Stomach smooth muscle (tissue), 2 donors: ENCODE data around the gene ZBTB7C.

Source experiments
- H3K27ac ChIP-seq: one replicate; pipeline ENCODE4 v1.7.0; 2013; ENCODE audit warnings: mild to moderate bottlenecking, low read length, inconsistent platforms
- H3K27me3 ChIP-seq, 2 donors: one replicate each; pipeline ENCODE4 v1.7.0; 2013; ENCODE audit warnings: low read length in 2 of 2; ENCODE audit not compliant: insufficient read depth in 2 of 2, control insufficient read depth in 1 of 2
- H3K36me3 ChIP-seq, 2 donors: one replicate each; pipeline ENCODE4 v1.7.0; 2013; ENCODE audit warnings: low read length in 2 of 2; ENCODE audit not compliant: control insufficient read depth in 2 of 2, insufficient read depth in 2 of 2
- H3K4me1 ChIP-seq: one replicate; pipeline ENCODE4 v1.7.0; 2013; ENCODE audit warnings: low read length; ENCODE audit not compliant: control insufficient read depth, insufficient read depth
- H3K4me3 ChIP-seq, 2 donors: one replicate each; pipeline ENCODE4 v1.7.0; 2013; ENCODE audit warnings: low read length in 2 of 2
- H3K9ac ChIP-seq, 2 donors: one replicate each; pipeline ENCODE4 v1.7.0; 2013; ENCODE audit warnings: low read length in 2 of 2, mild to moderate bottlenecking in 1 of 2
- H3K9me3 ChIP-seq, 2 donors: one replicate each; pipeline ENCODE4 v1.7.0; 2013; ENCODE audit warnings: low read length in 2 of 2; ENCODE audit not compliant: control insufficient read depth in 2 of 2
- donor health status: healthy.
- donor health status: Pancreatic carcinoma.

Gene ZBTB7C

GRCh38 chr18:48045744-48046143 lies 363.4 kb downstream of the ZBTB7C start:
- Histone ChIP-seq H3K27ac (no peak overlapping the region), H3K9me3 (peaks cover 2 to 18% of the 10 kb centered on the region in 2 donors), H3K36me3 (no peaks in the 10 kb centered on the region), H3K4me1 (no peaks in the 10 kb centered on the region), H3K4me3 (no peak overlapping the region), H3K27me3 (no peaks in the 10 kb centered on the region), H3K9ac (no peak overlapping the region)

DNA sequence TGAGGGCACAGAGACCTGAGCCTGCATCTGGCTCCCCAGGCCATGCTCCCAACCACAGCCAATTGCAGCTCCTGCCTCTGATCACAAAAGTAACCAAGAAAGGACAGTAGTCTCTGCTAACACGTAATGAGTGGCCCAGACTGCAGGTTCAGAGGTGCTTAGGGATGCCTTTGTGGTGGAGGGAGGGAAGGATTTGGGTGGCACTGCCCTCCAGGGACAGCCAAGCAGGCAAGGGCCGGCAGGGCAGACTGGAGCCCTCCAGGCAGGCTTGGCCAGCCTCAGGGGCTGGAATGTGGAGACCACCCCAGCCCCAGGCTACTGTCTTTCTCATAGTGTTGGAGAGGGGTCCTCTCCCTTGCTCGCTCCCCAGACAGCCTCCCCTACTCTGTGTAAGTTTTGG lies 364.2 kb downstream of the ZBTB7C start:
- H3K4me3 ChIP-seq, result no peak overlapping the region

GRCh38 chr18:48043166-48043565 lies 366.0 kb downstream of the ZBTB7C start:
- H3K9ac ChIP-seq, result no peak overlapping the region
- H3K27me3 ChIP-seq, result no peaks in the 10 kb centered on the region

More for the DNA sequence above, 364.2 kb downstream of the ZBTB7C start:
- peaks cover 2 to 18% of the 10 kb centered on the region in 2 donors for H3K9me3 ChIP-seq
- H3K27ac ChIP-seq, result no peak overlapping the region
- H3K36me3 ChIP-seq, result no peaks in the 10 kb centered on the region
- H3K4me1 ChIP-seq, result no peaks in the 10 kb centered on the region
- H3K27me3 ChIP-seq, result no peaks in the 10 kb centered on the region
- H3K9ac ChIP-seq, result no peak overlapping the region

GRCh38 chr18:48042431-48042830 lies 366.8 kb downstream of the ZBTB7C start:
- no peaks in the 10 kb centered on the region for H3K36me3 ChIP-seq
- no peak overlapping the region for H3K9ac ChIP-seq
- no peak overlapping the region for H3K4me3 ChIP-seq
- peaks cover 2 to 18% of the 10 kb centered on the region in 2 donors for H3K9me3 ChIP-seq
- no peaks in the 10 kb centered on the region for H3K4me1 ChIP-seq
- no peak overlapping the region for H3K27ac ChIP-seq
- no peaks in the 10 kb centered on the region for H3K27me3 ChIP-seq

More at GRCh38 chr18:48043166-48043565, 366.0 kb downstream of the ZBTB7C start:
- Histone ChIP-seq H3K9me3 (peaks cover 2 to 18% of the 10 kb centered on the region in 2 donors), H3K27ac (no peak overlapping the region), H3K4me1 (no peaks in the 10 kb centered on the region), H3K36me3 (no peaks in the 10 kb centered on the region), H3K4me3 (no peak overlapping the region)

DNA sequence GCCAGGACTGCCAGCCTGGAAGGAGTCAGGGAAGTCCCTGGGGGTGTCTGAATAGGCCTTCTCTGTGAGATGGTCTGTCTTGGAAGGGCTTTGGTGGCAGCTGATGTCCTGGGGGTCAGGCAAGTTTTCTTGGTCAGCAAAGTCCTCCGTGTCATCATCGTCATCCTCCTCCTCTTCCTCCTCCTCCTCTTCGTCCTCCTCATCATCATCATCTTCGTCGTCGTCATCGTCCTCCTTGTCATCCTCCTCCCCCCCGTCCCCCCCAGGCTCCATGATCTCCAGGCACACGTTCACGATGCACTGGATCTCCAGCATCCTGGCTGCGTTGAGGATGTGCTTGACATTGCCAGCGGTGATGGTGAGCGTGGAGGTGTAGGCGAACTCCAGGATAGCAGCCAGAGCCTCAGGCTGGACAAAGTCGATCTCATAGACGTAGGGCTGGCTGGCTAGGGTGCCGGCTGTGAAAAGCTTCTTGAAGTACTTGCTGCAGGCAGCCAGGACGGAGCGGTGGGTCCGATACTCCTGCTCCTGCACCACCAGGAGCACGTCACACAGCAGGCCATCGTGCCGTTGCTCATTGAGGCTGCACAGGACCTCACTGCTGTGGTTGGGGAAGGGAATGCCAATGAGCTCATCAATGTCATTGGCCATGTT lies 368.6 kb downstream of the ZBTB7C start:
- H3K9me3 ChIP-seq, result peaks cover 1 to 12% of the 10 kb centered on the region in 2 donors
- no peak overlapping the region for H3K4me3 ChIP-seq
- H3K4me1 ChIP-seq, result no peaks in the 10 kb centered on the region
- no peak overlapping the region for H3K9ac ChIP-seq
- no peaks in the 10 kb centered on the region for H3K27me3 ChIP-seq
- H3K27ac ChIP-seq, result no peak overlapping the region
- H3K36me3 ChIP-seq, result no peaks in the 10 kb centered on the region

- Histone ChIP-seq H3K36me3 (no peaks in the 10 kb centered on the region), H3K4me3 (no peak overlapping the region), H3K27me3 (no peaks in the 10 kb centered on the region), H3K4me1 (no peaks in the 10 kb centered on the region), H3K9me3 (peaks cover 0 to 8% of the 10 kb centered on the region in 2 donors), H3K27ac (no peak overlapping the region), H3K9ac (no peak overlapping the region)
Observed at GRCh38 chr18:48039769-48040215, 369.4 kb downstream of the ZBTB7C start.

GRCh38 chr18:48038636-48039035 lies 370.5 kb downstream of the ZBTB7C start:
- Histone ChIP-seq H3K4me3 (no peak overlapping the region), H3K9ac (no peak overlapping the region), H3K27me3 (no peaks in the 10 kb centered on the region), H3K36me3 (no peaks in the 10 kb centered on the region), H3K4me1 (no peaks in the 10 kb centered on the region), H3K27ac (no peak overlapping the region), H3K9me3 (peaks cover 0 to 7% of the 10 kb centered on the region in 2 donors)

DNA sequence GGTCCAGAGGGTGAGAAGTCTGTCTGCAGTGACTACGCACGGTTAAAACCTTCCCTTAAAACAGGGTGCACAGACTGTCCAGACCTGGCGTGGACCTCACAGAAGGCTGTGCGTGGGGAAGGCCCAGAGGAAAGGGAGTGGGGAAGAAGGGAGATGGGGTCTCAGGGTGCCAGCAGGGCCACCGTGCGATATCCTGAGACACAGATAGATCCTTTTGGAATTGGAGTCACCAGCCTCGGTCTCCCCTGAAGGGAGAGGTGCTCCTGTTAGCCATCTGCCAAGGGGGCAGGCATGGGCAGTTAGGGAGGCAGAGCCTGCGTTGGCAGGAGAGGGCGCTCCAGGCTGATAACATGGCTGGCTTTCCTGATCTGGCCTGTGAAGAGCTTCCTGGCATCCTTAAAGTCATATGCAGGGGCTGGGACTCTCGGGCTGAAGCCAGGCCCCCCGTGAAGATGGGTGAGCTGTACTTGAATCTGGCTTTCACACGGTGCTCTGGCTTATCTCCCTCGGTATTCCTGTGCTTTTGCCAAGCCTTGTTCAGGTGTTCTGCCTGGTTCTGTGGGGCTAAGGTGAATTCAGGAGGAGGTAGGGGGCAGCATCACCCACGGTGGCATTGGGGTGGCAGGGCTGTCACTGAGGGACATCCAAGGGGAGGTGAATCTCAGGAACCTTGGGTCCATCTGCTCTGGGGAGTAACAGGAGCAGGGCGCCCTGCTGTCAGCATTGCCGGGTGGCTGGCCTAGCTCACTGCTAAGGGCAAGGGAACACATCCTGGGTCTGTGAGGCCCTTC lies 371.5 kb downstream of the ZBTB7C start:
- Histone ChIP-seq H3K4me3 (no peak overlapping the region), H3K27ac (no peak overlapping the region)

DNA sequence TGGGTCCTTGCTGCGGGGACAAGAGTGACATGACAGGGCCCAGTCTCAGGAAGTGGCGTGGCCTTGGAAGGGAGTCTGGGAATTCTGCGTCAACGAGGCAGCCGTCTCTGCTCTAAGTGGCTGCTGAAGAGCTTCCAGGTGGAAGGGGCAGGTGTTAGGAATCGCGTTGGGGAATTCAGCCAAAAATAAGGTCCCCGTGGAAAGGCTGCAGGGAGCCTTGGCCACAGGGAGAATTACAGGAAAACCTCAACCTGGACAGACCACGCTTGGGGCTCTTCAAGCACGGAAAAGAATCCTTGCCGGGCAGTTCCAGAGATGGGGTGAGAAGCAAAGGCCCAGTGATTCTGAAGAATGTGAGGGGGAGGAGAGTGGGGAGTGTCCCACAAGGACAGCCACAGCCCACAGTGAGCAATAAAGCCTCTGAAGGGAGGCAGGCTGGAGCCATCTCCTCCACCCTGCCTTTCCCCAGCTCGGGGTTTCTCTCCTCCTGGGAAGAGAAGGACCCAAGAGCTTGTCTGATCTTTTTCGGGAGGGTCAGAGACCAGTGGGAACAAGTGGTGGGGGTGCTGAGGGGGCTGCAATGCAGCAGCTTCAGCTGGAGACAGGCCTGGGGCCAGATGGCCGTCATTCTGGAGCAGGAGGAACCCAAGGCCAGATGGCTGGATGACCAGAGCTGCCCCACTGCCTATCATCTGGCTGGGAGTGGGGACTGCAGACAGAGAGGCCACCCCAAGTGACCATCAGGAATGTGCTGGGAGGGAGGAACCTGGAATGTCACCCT lies 372.4 kb downstream of the ZBTB7C start:
- H3K36me3 ChIP-seq, result no peaks in the 10 kb centered on the region
- no peak overlapping the region for H3K9ac ChIP-seq
- H3K9me3 ChIP-seq, result no peaks in the 10 kb centered on the region
- no peak overlapping the region for H3K27ac ChIP-seq
- no peak overlapping the region for H3K4me3 ChIP-seq
- no peaks in the 10 kb centered on the region for H3K27me3 ChIP-seq
- no peaks in the 10 kb centered on the region for H3K4me1 ChIP-seq

More for the DNA sequence above, 371.5 kb downstream of the ZBTB7C start:
- Histone ChIP-seq H3K4me1 (no peaks in the 10 kb centered on the region), H3K9ac (no peak overlapping the region), H3K9me3 (no peaks in the 10 kb centered on the region), H3K36me3 (no peaks in the 10 kb centered on the region), H3K27me3 (no peaks in the 10 kb centered on the region)

- Histone ChIP-seq H3K36me3 (no peaks in the 10 kb centered on the region), H3K27ac (no peak overlapping the region), H3K9me3 (no peaks in the 10 kb centered on the region), H3K4me1 (no peaks in the 10 kb centered on the region), H3K9ac (no peak overlapping the region), H3K27me3 (no peaks in the 10 kb centered on the region), H3K4me3 (no peak overlapping the region)
Observed at GRCh38 chr18:48036226-48036625, 373.0 kb downstream of the ZBTB7C start.
